T follicular helper cell (primary cell): ENCODE measurements around the gene CHMP1B.
"Not testable (repeated sequence)": the region's sequence is repeated elsewhere in the genome, so short reads cannot be mapped to it uniquely, and the experiment has no call there.

Experiments
- DNase-seq: peaks from one replicate; pipeline ENCODE4 v3.0.0-alpha.2; 2020; ENCODE audit warnings: low read depth

Gene CHMP1B

GRCh38 chr18:11868230-11868629 lies 17.0 kb downstream of the CHMP1B start:
- DNase-seq: no peak

DNA sequence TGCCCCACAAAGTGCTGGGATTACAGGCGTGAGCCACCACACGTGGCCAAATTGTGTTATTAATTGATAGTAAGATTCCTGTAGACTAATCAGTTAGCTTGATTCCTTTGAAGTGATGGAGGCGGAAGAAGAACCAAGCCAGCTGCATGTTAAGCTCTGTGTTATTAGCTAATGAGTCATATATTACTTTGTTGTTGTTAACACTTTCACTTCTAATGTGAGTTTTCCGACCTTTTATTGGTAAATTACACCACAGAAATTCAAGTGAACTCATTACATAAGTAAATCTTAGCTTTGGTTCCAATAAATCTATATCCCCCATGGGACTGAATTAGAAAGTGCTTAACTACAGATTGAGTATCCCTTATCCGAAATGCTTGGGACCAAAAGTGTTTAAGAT lies 20.3 kb downstream of the CHMP1B start:
- DNase-seq: no peak

DNA sequence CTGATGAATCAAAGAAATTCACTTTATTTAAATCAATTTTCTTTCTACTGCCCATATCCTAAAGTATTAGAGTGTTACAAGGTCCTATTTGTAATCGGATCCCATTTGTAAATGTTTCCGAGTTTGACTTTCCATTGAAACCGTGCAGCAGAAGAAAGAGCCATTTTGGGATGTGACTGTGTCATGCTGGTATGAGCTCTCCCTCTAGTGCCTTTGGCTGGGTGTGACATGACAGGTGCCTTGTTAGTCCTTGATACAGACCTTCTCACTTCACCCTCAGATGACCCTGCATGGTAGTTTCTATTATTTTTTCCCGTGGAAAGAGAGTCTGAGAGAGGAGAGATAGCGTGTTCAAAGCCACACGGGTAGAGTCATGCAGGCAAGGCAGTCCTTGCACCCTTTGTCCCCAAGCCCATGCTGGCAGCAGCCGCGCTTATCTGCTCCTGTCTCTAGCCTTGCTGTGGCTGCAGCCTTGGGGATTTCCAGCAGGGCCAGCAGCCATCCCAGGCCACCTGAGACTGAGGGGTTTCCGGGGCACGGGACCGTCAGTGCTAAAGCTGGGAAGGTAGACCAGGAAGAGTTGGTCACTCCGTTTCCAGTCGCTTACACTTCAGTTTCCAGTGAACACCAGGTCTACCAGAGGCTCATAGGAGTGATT lies 21.4 kb downstream of the CHMP1B start:
- no peak for DNase-seq

DNA sequence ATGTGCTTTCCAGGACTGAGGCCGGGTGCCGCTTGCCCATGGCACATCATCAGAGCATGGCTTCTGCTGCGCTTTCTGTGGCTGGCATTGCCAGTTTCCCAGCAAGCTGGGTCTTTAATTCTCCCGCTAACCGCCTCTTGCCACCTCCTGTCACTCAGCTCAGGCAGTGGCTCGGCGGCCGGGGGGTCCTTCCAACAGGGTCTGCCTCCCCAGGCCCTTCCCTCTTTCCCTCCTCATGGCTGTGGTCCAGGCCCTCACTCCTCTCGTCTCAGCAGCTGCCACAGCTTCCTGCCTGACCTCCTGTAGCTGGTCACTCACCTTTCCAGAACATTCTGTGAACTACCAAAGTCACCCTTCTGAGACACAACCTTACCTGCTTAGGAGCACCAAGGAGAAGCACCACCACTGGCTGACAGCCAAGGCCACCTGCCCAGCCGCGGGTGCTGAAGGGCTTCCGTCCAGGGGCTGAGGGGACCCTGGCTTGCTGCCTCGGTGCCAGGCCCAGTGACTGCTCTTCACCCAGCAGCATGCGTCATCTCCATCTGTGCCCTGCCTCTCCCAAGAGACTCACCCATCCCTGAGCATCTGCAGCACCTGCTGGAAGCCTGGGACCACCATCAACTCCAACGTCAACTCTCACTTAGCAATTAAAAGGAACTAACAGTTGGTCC lies 22.6 kb downstream of the CHMP1B start:
- no peak for DNase-seq

- DNase-seq: no peak
Measured at GRCh38 chr18:11874676-11875075, 23.5 kb downstream of the CHMP1B start.

DNA sequence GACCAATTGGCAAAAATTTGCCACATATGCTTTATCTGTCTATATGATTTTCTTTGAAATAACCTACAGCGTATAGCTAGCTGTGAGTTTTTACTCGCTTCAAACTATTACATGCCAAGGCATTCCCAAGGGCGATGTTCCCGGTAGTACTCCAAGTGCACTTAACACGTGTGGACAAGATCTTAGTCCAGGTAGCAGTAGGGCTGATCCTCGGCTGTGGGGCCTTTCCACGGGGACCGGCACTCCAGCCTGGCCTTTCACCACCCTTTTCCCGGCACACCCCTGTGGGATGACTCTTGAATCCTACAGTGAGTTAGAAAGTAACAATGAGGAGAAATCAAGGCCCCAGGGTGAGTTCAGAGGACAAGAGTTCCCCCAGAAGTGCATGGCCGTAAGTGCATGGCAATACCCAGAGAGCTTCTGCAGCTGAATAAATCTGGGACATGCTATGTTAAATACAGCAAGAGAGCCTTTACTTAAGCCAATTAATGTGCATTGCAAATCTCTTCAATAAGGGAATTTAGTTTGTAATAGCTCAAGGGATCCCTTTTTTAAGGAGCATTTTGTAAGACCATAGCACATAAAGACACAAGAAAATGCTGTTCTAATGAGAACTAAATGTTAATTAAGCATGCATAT lies 26.4 kb downstream of the CHMP1B start:
- DNase-seq: no peak

DNA sequence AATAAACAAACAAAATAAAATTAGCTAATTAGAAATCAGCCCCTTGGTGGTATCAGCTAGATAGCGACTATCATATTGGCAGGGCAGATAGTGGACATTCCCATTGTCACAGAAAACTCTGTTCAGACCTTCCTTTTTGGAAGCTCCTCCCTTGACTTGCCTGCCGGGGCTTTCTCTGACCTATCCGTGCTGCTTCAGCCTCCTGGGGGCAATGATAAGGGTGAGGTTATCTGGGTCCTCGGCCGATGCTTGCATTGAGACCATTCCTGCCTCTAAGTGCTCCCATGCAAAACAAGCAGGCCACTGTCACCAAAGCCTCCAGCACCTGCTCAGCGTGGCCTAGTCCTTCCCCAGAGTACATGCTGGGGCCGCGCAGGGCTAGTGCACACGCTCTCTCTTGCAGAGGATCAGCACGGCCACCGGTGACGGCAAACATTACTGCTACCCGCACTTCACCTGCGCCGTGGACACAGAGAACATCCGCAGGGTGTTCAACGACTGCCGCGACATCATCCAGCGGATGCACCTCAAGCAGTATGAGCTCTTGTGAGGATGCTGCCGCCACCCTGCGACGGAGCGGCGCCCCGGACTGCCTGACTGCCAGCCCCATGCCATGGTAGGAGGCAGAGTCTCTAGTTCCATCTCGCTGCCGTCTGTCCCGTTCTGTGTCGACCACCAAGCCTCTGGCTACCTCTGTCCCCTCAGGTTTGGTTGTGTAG lies 29.5 kb downstream of the CHMP1B start:
- no peak for DNase-seq

GRCh38 chr18:11882636-11883035 lies 31.4 kb downstream of the CHMP1B start:
- no peak for DNase-seq

- DNase-seq: no peak
Measured at GRCh38 chr18:11883153-11883552, 31.9 kb downstream of the CHMP1B start.

- DNase-seq: no peak
Measured at GRCh38 chr18:11884396-11885030, 33.3 kb downstream of the CHMP1B start.

DNA sequence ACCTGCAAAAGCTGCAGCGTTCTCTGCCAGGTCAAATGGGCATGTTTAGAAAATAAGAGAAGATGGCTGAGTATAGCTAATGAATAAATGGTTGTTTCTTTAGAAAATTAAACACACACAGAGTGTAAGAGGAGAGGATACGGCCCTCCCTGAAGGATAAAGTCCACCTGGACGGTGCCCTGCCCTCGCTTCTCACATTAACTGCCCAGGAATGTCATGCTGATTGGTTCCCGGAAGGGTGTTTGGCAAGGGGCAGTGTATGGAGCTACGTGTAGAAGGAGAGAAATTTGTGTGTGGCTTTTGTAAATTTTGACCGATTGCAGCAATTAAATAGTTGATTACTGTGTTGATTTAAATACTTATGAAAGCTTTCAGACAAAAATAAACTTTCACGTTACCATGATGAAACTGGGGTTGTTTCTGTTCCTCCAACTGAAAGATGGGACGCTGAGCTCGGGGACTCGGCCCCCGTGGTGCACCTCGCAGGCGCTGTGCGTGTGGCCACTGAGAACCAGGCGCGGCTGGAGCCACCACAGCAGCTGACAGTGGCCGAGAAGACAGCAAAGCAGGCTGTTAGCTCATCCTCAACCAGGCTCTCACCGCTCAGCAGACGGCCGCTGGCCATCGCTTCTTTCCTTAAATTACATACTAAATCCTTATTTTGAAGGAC lies 34.2 kb downstream of the CHMP1B start:
- no peak for DNase-seq

DNA sequence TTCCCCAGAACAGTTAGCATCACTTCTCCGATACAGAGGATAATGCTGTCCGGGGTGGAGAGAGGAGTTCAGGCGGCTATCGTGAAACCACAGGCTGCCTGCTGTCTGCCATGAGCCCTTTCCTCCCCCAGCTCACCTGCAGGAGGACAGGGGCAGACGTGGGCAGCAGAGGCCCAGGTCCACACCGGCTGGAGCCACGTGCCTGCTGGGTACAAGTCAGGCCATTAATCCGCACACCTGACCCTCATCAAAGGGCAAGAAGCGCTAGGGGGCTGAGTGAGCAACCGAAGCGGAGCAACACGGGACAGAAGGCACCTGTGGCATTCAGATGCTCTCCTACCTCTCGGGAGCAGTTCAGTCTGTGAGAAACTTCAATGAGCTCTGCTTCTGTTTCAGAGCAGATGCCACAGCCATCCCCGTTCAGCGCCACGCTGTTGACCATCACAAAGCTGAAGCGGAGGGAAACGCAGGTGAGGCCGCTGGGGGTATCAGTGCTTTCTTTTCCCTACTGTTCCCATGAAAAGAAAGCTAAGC lies 35.4 kb downstream of the CHMP1B start:
- no peak for DNase-seq

DNA sequence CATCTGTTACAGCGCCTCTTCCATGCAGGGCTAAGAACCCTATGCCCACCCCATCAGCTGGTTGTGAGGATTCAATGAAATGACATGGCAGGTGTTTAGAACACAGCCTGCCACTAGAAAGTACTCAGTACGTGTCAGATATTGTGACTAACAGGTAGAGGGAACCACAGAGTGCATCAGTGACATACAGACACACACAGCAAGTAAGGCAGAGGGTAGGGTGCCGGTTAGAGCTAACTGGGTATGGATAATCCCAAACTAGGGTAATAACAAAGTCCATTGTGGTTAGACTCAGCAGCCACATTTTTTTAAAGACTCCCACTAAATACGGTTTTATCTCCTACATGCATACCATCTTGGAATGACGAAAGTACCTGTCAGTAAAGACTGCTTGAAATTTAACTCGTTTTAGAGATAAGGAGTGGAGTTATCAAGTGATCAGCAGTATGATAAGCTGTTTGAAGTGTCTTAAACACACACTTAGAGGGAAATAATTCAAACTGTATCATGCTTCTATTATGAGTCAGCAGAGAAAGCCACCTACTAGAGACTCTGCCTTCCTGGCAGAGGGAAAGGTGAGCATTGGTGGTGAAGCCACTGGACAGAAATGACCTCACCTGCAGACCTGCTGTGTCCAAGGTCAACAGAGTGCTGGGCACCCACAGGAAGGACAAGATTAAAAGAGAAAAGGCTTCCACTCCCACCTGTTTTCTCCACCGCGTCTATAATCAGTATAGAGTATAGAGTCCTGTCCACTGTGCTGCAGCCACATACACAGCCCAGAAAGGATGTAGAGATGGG lies 36.3 kb downstream of the CHMP1B start:
- no peak for DNase-seq

DNA sequence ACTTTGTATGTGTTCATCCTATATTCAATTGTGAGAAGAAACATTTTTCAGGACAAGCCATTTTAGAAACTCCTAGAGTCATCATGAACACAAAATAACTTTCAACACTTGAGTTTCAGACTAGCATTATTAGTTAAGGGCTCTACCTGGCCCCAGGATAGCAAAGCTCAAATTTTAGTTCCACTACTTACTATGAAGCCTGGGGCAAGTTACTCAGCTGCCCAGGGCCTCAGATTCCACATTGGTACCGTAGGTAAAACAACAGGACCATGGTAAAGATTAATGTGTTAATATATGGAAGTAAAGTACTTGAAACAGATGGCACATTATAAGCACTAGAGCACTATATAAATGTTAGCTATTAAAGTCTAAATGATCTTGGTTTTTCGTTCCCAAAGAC lies 37.5 kb downstream of the CHMP1B start:
- no peak for DNase-seq

- no peak for DNase-seq
Measured at GRCh38 chr18:11889284-11889683, 38.1 kb downstream of the CHMP1B start.

- DNase-seq: no peak
Measured at GRCh38 chr18:11891737-11892136, 40.5 kb downstream of the CHMP1B start.

DNA sequence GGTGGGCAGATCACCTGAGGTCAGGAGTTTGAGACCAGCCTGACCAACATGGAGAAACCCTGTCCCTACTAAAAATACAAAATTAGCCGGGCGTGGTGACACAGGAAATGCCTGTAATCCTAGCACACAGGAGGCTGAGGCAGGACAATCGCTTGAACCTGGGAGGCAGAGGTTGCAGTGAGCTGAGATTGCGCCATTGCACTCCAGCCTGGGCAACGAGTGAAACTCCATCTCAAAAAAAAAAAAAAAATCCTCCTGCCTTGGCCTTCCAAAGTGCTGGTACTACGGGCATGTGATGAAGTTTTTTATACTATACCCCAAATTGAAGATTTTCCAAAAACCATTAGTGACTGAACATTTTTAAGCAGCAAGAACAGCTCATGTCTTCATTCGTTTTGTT lies 41.2 kb downstream of the CHMP1B start:
- not testable (repeated sequence) for DNase-seq

DNA sequence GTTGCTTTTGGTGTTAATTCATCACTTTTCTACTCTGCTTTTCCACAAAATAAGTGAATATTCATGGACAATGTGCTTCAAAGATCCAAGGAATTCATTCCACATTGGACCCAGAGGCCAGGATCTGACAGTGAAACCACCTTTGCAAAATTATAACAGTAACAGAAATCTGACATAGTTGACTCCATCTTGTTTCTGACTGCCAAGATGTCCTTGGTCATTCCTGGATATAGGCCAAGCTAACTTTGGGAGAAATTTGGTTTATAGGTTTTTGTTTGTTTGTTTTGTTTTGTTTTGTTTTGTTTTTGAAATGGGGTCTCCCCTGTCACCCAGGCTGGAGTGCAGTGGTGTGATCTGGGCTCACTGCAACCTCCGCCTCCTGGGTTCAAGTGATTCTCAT lies 46.6 kb downstream of the CHMP1B start:
- DNase-seq: no peak

DNA sequence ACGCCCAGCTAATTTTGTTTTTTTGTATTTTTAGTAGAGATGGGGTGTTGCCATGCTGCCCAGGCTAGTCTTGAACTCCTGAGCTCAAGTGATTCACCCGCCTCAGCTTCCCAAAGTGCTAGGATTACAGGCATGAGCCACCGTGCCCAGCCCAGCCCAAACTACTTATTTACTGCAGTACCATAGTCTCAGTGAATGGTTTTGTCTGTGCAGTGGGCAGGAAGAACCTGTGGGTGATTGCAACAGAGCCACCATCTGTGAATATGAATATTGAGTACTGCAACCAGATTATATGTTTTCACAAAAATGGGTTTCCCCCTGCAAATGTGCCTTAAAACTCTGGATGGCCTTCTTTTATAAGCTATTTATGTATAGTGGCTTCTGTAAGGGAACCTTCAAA lies 47.9 kb downstream of the CHMP1B start:
- DNase-seq: no peak

GRCh38 chr18:11901826-11902438 lies 50.7 kb downstream of the CHMP1B start:
- no peak for DNase-seq
